ENCODE results near the gene ACTG2. TPM values are rescaled to one million over a fixed set of nuclear protein-coding genes. Genes with fewer than 3 reads are reported as not detected.

Gene ACTG2
- total RNA-seq, 1 donor, result 59.6 TPM

DNA sequence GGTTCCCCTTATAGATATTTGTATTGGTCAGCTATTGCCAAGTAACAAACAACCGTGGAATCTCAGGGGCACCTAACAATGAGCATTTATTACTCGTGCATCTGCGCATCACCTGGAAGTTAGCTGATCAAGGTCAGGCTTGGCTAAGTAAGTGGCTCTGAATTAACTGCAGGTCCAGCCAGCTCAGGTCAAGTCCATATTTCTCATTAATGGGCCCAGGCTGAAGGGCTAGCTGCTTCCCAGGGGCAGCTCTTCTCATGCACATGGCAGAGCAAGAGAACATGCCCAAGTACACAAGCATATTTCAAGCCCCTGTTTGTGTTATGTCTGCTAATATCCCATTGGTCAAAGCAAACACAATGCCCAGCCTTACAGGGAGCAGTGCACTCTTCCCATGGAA, 26.0 kb downstream of the ACTG2 start:
- DNase-seq (ENCODE audit: low read depth), result no peak
- TF ChIP-seq, protein P1, sequence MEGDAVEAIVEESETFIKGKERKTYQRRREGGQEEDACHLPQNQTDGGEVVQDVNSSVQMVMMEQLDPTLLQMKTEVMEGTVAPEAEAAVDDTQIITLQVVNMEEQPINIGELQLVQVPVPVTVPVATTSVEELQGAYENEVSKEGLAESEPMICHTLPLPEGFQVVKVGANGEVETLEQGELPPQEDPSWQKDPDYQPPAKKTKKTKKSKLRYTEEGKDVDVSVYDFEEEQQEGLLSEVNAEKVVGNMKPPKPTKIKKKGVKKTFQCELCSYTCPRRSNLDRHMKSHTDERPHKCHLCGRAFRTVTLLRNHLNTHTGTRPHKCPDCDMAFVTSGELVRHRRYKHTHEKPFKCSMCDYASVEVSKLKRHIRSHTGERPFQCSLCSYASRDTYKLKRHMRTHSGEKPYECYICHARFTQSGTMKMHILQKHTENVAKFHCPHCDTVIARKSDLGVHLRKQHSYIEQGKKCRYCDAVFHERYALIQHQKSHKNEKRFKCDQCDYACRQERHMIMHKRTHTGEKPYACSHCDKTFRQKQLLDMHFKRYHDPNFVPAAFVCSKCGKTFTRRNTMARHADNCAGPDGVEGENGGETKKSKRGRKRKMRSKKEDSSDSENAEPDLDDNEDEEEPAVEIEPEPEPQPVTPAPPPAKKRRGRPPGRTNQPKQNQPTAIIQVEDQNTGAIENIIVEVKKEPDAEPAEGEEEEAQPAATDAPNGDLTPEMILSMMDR (IDR thresholded peaks at IDR 0.05; ENCODE audit: insufficient read depth, low read depth, low read length), result no peak
- no peak overlapping the region for H3K4me3 ChIP-seq (ENCODE audit: low read depth, low read length)

DNA sequence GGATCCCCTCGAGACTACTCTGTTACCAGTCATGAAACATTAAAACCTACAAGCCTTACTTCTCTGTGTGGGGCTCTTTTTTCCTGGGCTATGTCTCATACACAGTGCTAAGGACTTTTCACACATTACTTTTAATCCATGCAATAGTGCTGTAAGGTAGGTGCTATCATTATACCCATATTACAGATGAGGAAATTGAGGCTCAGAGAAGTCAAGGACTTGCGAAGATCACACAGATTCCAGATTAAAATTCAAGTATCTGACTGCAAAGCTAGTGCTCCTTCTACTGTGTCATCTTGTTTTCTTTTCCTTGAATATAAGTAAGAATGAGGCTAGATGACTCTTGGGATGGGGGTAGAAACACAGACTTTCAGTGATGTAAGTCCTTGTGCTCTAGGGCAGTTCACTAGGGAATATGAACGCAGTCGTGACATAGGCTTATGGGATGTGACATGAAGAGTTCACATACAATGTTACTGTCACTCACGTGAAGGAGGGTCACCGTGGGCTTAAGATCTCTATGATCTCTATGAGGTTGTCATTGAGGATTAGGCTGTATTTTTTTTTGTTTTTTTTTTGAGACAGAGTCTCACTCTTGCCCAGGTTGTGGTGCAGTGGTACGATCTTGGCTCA, 26.9 kb downstream of the ACTG2 start:
- TF ChIP-seq, protein P1 (IDR thresholded peaks at IDR 0.05; ENCODE audit: insufficient read depth, low read depth, low read length), result no peak
- no peak for DNase-seq (ENCODE audit: low read depth)
- no peak overlapping the region for H3K4me3 ChIP-seq (ENCODE audit: low read depth, low read length)

GRCh38 chr2:73920577-73921545, 28.1 kb downstream of the ACTG2 start:
- peak; percentile 44 for DNase-seq (ENCODE audit: low read depth)
- H3K4me3 ChIP-seq (ENCODE audit: low read depth, low read length), result no peak overlapping the region
- TF ChIP-seq, protein P1 (IDR thresholded peaks at IDR 0.05; ENCODE audit: insufficient read depth, low read depth, low read length), result peak; percentile 48

GRCh38 chr2:73921581-73921980, 28.8 kb downstream of the ACTG2 start:
- TF ChIP-seq, protein P1 (IDR thresholded peaks at IDR 0.05; ENCODE audit: insufficient read depth, low read depth, low read length), result no peak
- no peak for DNase-seq (ENCODE audit: low read depth)
- H3K4me3 ChIP-seq (ENCODE audit: low read depth, low read length), result no peak overlapping the region

GRCh38 chr2:73922681-73923080, 29.9 kb downstream of the ACTG2 start:
- H3K4me3 ChIP-seq (ENCODE audit: low read depth, low read length), result no peak overlapping the region
- TF ChIP-seq, protein P1 (IDR thresholded peaks at IDR 0.05; ENCODE audit: insufficient read depth, low read depth, low read length), result no peak
- no peak for DNase-seq (ENCODE audit: low read depth)

- TF ChIP-seq, protein P1 (IDR thresholded peaks at IDR 0.05; ENCODE audit: insufficient read depth, low read depth, low read length), result no peak
- no peak for DNase-seq (ENCODE audit: low read depth)
- H3K4me3 ChIP-seq (ENCODE audit: low read depth, low read length), result no peak overlapping the region
Observed at GRCh38 chr2:73925033-73925704, 32.4 kb downstream of the ACTG2 start.

Measured in fibroblast of villous mesenchyme (primary cell).